AG04449 (cell line): ENCODE results near the gene TTLL9.

Source experiments
- CTCF ChIA-PET: fragments of 350-600 bp; formaldehyde crosslinking; extraction: SDS; loops from one replicate; lab custom pipeline; 2021; ENCODE audit warnings: antibody characterized with exemption; lab: Yijun Ruan, JAX
- POLR2A ChIA-PET: fragments of 400-600, 350-600 bp; formaldehyde crosslinking; extraction: SDS; loops from one replicate; lab custom pipeline; 2020; ENCODE audit warnings: antibody characterized with exemption, inconsistent platforms; lab: Yijun Ruan, JAX
- DNase-seq: peaks from one replicate; pipeline ENCODE4 v3.0.0-alpha.2; 2010; ENCODE audit warnings: low read depth, low spot score
- H3K4me3 ChIP-seq: 2 replicates; pipeline ENCODE4 v1.5.1; 2011; ENCODE audit warnings: low read depth, mild to moderate bottlenecking, control low read depth, low read length
- CTCF ChIP-seq: IDR thresholded peaks from one replicate; pipeline ENCODE4 v1.5.1; 2011; ENCODE audit warnings: mild to moderate bottlenecking, moderate library complexity, low read length, control low read depth, inconsistent platforms; ENCODE audit not compliant: insufficient read depth; ENCODE audit errors: missing control alignments

The TTLL9 gene

GRCh38 chr20:31835977-31836852, 34.2 kb upstream of the TTLL9 start:
- no peak overlapping the region for H3K4me3 ChIP-seq
- POLR2A ChIA-PET: no interaction called here
- no peak for DNase-seq
- CTCF ChIA-PET: interaction anchor here (0.6 to 17.4 kb wide), 10 partner anchors 9 to 202 kb away, joined by 3 to 242 read pairs (median 6); partner anchors contain the start of genes FOXS1, MYLK2 and PDRG1
- TF ChIP-seq CTCF: no peak

GRCh38 chr20:31836853-31837608, 33.4 kb upstream of the TTLL9 start:
- POLR2A ChIA-PET: no interaction called here
- TF ChIP-seq CTCF: no peak
- DNase-seq: no peak
- H3K4me3 ChIP-seq: no peak overlapping the region
- CTCF ChIA-PET: interaction anchor here (0.6 to 17.4 kb wide), 10 partner anchors 8 to 255 kb away, joined by 3 to 242 read pairs (median 6); partner anchors contain the start of genes FOXS1, MYLK2 and PDRG1

GRCh38 chr20:31837896-31838397, 32.5 kb upstream of the TTLL9 start:
- no peak for TF ChIP-seq CTCF
- no peak overlapping the region for H3K4me3 ChIP-seq
- CTCF ChIA-PET: interaction anchor here (1.1 to 17.4 kb wide), 9 partner anchors 10 to 255 kb away, joined by 3 to 242 read pairs (median 12); partner anchors contain the start of genes MYLK2 and PDRG1
- POLR2A ChIA-PET: no interaction called here
- DNase-seq: no peak

- CTCF ChIA-PET: interaction anchor here (0.7 to 17.4 kb wide), 8 partner anchors 9 to 254 kb away, joined by 3 to 242 read pairs (median 12); partner anchors contain the start of genes MYLK2, PDRG1 and XKR7
- TF ChIP-seq CTCF: no peak
- no peak for DNase-seq
- POLR2A ChIA-PET: no interaction called here
- H3K4me3 ChIP-seq: no peak overlapping the region
Measured at GRCh38 chr20:31838646-31839292, 31.7 kb upstream of the TTLL9 start.

GRCh38 chr20:31839782-31840487, 30.5 kb upstream of the TTLL9 start:
- POLR2A ChIA-PET: no interaction called here
- no peak for TF ChIP-seq CTCF
- no peak for DNase-seq
- CTCF ChIA-PET: interaction anchor here (2.4 to 17.4 kb wide), 4 partner anchors 8 to 192 kb away, joined by 12 to 242 read pairs (median 60); partner anchors contain the start of gene MYLK2
- no peak overlapping the region for H3K4me3 ChIP-seq
